Activated effector memory CD4-positive, alpha-beta T cell treated with anti-CD3 and anti-CD28 coated beads, Interleukin-2, amount 50 U/mL, for 16 hours (primary cell): ENCODE measurements around the gene SLC1A6.
"Not testable (repeated sequence)": the region's sequence is repeated elsewhere in the genome, so short reads cannot be mapped to it uniquely, and the experiment has no call there.

Experiments used
- DNase-seq: peaks from one replicate; pipeline ENCODE4 v3.0.0-alpha.2; 2020

SLC1A6 gene

GRCh38 chr19:14979476-14980255 lies at the start of gene SLC1A6:
SLC1A6 (minus strand) TSS chr19:14979864; CDS start chr19:14972910, 6,954 bp downstream.
- DNase-seq: no peak

GRCh38 chr19:15028490-15028889 lies 48.8 kb upstream of the SLC1A6 start:
- DNase-seq: no peak

- DNase-seq: no peak
Measured at GRCh38 chr19:15025217-15025616, 45.6 kb upstream of the SLC1A6 start.

- no peak for DNase-seq
Measured at GRCh38 chr19:15022752-15023151, 43.1 kb upstream of the SLC1A6 start.

- no peak for DNase-seq
Measured at GRCh38 chr19:15021286-15022007, 41.8 kb upstream of the SLC1A6 start.

GRCh38 chr19:15018836-15019235 lies 39.2 kb upstream of the SLC1A6 start:
- not testable (repeated sequence) for DNase-seq

- DNase-seq: no peak
Measured at GRCh38 chr19:15015946-15016542, 36.4 kb upstream of the SLC1A6 start.

- DNase-seq: no peak
Measured at GRCh38 chr19:15014579-15014978, 34.9 kb upstream of the SLC1A6 start.

GRCh38 chr19:15010501-15011300 lies 31.0 kb upstream of the SLC1A6 start:
- DNase-seq: no peak

- no peak for DNase-seq
Measured at GRCh38 chr19:15008308-15008707, 28.6 kb upstream of the SLC1A6 start.

- DNase-seq: no peak
Measured at GRCh38 chr19:14997981-14998380, 18.3 kb upstream of the SLC1A6 start.

- no peak for DNase-seq
Measured at GRCh38 chr19:14992780-14993179, 13.1 kb upstream of the SLC1A6 start.

- DNase-seq: no peak
Measured at GRCh38 chr19:14985133-14985532, 5.5 kb upstream of the SLC1A6 start.

- no peak for DNase-seq
Measured at GRCh38 chr19:14978161-14978776, 1.4 kb downstream of the SLC1A6 start.

- DNase-seq: no peak
Measured at GRCh38 chr19:14977128-14977527, 2.5 kb downstream of the SLC1A6 start.

GRCh38 chr19:14974488-14974887 lies 5.2 kb downstream of the SLC1A6 start:
- no peak for DNase-seq

- no peak for DNase-seq
Measured at GRCh38 chr19:14972676-14973075, 7.0 kb downstream of the SLC1A6 start.

GRCh38 chr19:14971474-14971873 lies 8.2 kb downstream of the SLC1A6 start:
- no peak for DNase-seq

GRCh38 chr19:14968247-14968646 lies 11.4 kb downstream of the SLC1A6 start:
- DNase-seq: no peak

- no peak for DNase-seq
Measured at GRCh38 chr19:14961956-14962685, 17.5 kb downstream of the SLC1A6 start.

- DNase-seq: no peak
Measured at GRCh38 chr19:14959263-14959662, 20.4 kb downstream of the SLC1A6 start.

- DNase-seq: no peak
Measured at GRCh38 chr19:14957464-14957863, 22.2 kb downstream of the SLC1A6 start.
